ENCODE measurements around the gene RERE.

DNA sequence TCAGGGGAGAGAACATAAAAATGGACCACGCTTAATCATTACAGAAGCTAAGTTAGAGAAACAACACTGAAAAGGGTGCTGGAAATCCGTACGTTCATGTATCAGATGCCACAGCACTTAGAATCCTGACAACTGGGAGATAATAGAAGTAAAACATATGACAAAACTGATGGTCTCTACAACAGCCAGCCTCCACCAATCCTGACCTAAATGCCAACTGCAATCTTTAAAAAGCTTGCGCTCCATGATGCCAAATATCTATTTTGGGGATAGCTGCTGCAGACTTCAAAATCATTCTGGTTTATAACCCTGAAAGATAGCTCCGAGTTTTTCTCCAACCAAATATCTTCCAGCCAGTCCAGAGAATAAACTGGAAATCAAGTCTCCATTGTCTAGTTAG, 178.3 kb downstream of the RERE start:
- TF ChIP-seq, protein P1, sequence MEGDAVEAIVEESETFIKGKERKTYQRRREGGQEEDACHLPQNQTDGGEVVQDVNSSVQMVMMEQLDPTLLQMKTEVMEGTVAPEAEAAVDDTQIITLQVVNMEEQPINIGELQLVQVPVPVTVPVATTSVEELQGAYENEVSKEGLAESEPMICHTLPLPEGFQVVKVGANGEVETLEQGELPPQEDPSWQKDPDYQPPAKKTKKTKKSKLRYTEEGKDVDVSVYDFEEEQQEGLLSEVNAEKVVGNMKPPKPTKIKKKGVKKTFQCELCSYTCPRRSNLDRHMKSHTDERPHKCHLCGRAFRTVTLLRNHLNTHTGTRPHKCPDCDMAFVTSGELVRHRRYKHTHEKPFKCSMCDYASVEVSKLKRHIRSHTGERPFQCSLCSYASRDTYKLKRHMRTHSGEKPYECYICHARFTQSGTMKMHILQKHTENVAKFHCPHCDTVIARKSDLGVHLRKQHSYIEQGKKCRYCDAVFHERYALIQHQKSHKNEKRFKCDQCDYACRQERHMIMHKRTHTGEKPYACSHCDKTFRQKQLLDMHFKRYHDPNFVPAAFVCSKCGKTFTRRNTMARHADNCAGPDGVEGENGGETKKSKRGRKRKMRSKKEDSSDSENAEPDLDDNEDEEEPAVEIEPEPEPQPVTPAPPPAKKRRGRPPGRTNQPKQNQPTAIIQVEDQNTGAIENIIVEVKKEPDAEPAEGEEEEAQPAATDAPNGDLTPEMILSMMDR (IDR thresholded peaks at IDR 0.05; ENCODE audit: insufficient read depth, low read depth, low read length), result no peak
- TF ChIP-seq EZH2 (IDR thresholded peaks at IDR 0.05; ENCODE audit: insufficient read depth, low read length), result no peak
